ENCODE data around the gene PTPRN2.

- TF ChIP-seq, protein P1, sequence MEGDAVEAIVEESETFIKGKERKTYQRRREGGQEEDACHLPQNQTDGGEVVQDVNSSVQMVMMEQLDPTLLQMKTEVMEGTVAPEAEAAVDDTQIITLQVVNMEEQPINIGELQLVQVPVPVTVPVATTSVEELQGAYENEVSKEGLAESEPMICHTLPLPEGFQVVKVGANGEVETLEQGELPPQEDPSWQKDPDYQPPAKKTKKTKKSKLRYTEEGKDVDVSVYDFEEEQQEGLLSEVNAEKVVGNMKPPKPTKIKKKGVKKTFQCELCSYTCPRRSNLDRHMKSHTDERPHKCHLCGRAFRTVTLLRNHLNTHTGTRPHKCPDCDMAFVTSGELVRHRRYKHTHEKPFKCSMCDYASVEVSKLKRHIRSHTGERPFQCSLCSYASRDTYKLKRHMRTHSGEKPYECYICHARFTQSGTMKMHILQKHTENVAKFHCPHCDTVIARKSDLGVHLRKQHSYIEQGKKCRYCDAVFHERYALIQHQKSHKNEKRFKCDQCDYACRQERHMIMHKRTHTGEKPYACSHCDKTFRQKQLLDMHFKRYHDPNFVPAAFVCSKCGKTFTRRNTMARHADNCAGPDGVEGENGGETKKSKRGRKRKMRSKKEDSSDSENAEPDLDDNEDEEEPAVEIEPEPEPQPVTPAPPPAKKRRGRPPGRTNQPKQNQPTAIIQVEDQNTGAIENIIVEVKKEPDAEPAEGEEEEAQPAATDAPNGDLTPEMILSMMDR (IDR thresholded peaks at IDR 0.05): no peak
- TF ChIP-seq POLR2A (IDR thresholded peaks at IDR 0.05): no peak
- no peak for TF ChIP-seq POLR2AphosphoS5 (IDR thresholded peaks at IDR 0.05)
- TF ChIP-seq EP300 (IDR thresholded peaks at IDR 0.05): no peak
Observed at GRCh38 chr7:158364451-158364850, 223.2 kb downstream of the PTPRN2 start.
